Urothelium cell line (cell line): ENCODE measurements around the gene TCF4.

Experiments
- DNase-seq: peaks from one replicate; pipeline ENCODE4 v3.0.0; 2011; ENCODE audit warnings: low spot score, mixed read lengths
- FAIRE-seq: peaks from 2 replicates; lab custom pipeline; 2011; peaks lifted over from hg19 to GRCh38; lab: Jason Lieb, UNC

TCF4 gene

GRCh38 chr18:55398858-55399257, 189.1 kb downstream of the TCF4 start:
- FAIRE-seq (no peak), DNase-seq (no peak)

GRCh38 chr18:55396979-55397378, 191.0 kb downstream of the TCF4 start:
- no peak for DNase-seq
- no peak for FAIRE-seq

GRCh38 chr18:55396267-55396905, 191.6 kb downstream of the TCF4 start:
- DNase-seq, result no peak
- no peak for FAIRE-seq

- FAIRE-seq, result no peak
Measured at GRCh38 chr18:55395799-55396198, 192.2 kb downstream of the TCF4 start.

GRCh38 chr18:55390898-55391297, 197.1 kb downstream of the TCF4 start:
- DNase-seq, result no peak
- no peak for FAIRE-seq

More at GRCh38 chr18:55395799-55396198, 192.2 kb downstream of the TCF4 start:
- no peak for DNase-seq

GRCh38 chr18:55387139-55387984, 200.6 kb downstream of the TCF4 start:
- FAIRE-seq (no peak), DNase-seq (no peak)

- DNase-seq, result no peak
- no peak for FAIRE-seq
Measured at GRCh38 chr18:55386545-55386944, 201.4 kb downstream of the TCF4 start.

- no peak for FAIRE-seq
- DNase-seq, result no peak
Measured at GRCh38 chr18:55385770-55386169, 202.2 kb downstream of the TCF4 start.

GRCh38 chr18:55384551-55385275, 203.3 kb downstream of the TCF4 start:
- FAIRE-seq, result no peak

GRCh38 chr18:55384115-55384514, 203.9 kb downstream of the TCF4 start:
- DNase-seq, result no peak
- FAIRE-seq, result no peak

More at GRCh38 chr18:55384551-55385275, 203.3 kb downstream of the TCF4 start:
- DNase-seq, result peak; percentile 10

GRCh38 chr18:55382277-55382805, 205.7 kb downstream of the TCF4 start:
- no peak for DNase-seq
- FAIRE-seq, result no peak

GRCh38 chr18:55381277-55381676, 206.7 kb downstream of the TCF4 start:
- no peak for DNase-seq
- FAIRE-seq, result no peak

- no peak for DNase-seq
- FAIRE-seq, result no peak
Measured at GRCh38 chr18:55380589-55380988, 207.4 kb downstream of the TCF4 start.

- DNase-seq (no peak), FAIRE-seq (no peak)
Measured at GRCh38 chr18:55376387-55376786, 211.6 kb downstream of the TCF4 start.

GRCh38 chr18:55375930-55376329, 212.1 kb downstream of the TCF4 start:
- DNase-seq (no peak), FAIRE-seq (no peak)

GRCh38 chr18:55374741-55375140, 213.3 kb downstream of the TCF4 start:
- DNase-seq, result no peak
- FAIRE-seq, result no peak

GRCh38 chr18:55372209-55372608, 215.8 kb downstream of the TCF4 start:
- no peak for DNase-seq
- FAIRE-seq, result no peak

GRCh38 chr18:55370936-55371335, 217.1 kb downstream of the TCF4 start:
- FAIRE-seq, result no peak
- DNase-seq, result no peak

GRCh38 chr18:55369346-55369745, 218.6 kb downstream of the TCF4 start:
- FAIRE-seq (no peak), DNase-seq (no peak)

- DNase-seq (no peak), FAIRE-seq (no peak)
Measured at GRCh38 chr18:55365342-55365741, 222.7 kb downstream of the TCF4 start.

- FAIRE-seq (no peak), DNase-seq (no peak)
Measured at GRCh38 chr18:55362303-55362702, 225.7 kb downstream of the TCF4 start.
